Spleen (tissue), 11 donors: ENCODE data around the gene COL25A1. TPM values are rescaled to one million over a fixed set of nuclear protein-coding genes. Genes with fewer than 3 reads are reported as not detected.

Experiments
- DNase-seq: peaks from one replicate; pipeline ENCODE4 v3.0.0-alpha.2; 2020
- H3K27ac ChIP-seq, 8 donors: fragments of 200-600 bp; sonication (generic) in 7 of 8; 1 replicate in 4 of 8; 2 replicates in 4 of 8; pipeline versions ENCODE4 v1.5.0 to v1.8.0; 2016 to 2021; ENCODE audit warnings: inconsistent platforms in 4 of 8, mild to moderate bottlenecking in 4 of 8, moderate library complexity in 1 of 8
- H3K27me3 ChIP-seq, 7 donors: fragments of 200-600 bp; sonication (generic) in 6 of 7; replicated peaks in 1 of 7; 1 replicate in 4 of 7; 2 replicates in 3 of 7; pipeline versions ENCODE4 v1.5.0 to v1.8.0; 2016 to 2021; ENCODE audit warnings: inconsistent platforms in 3 of 7, mild to moderate bottlenecking in 1 of 7
- H3K36me3 ChIP-seq, 6 donors: fragments of 200-600 bp; sonication (generic) in 5 of 6; 1 replicate in 4 of 6; 2 replicates in 2 of 6; pipeline versions ENCODE4 v1.5.0 to v1.8.0; 2016 to 2021; ENCODE audit warnings: inconsistent platforms in 2 of 6
- H3K4me1 ChIP-seq, 6 donors: fragments of 200-600 bp; sonication (generic) in 5 of 6; 1 replicate in 3 of 6; 2 replicates in 3 of 6; pipeline versions ENCODE4 v1.5.0 to v1.8.0; 2016 to 2021; ENCODE audit warnings: inconsistent platforms in 3 of 6
- H3K4me3 ChIP-seq, 8 donors: fragments of 200-600 bp; sonication (generic) in 7 of 8; 1 replicate in 4 of 8; 2 replicates in 4 of 8; pipeline versions ENCODE4 v1.5.0 to v1.8.0; 2016 to 2021; ENCODE audit warnings: inconsistent platforms in 4 of 8, mild to moderate bottlenecking in 4 of 8, moderate library complexity in 2 of 8
- H3K9me3 ChIP-seq, 8 donors: fragments of 200-600 bp; sonication (generic) in 7 of 8; 1 replicate in 4 of 8; 2 replicates in 4 of 8; pipeline versions ENCODE4 v1.5.0 to v1.8.0; 2016 to 2021; ENCODE audit warnings: inconsistent platforms in 4 of 8
- CTCF ChIP-seq, 11 experiments: fragments of 200-600 bp in 7 of 11; fragments of 450-650 bp in 4 of 11; sonication (generic) in 4 of 11; IDR thresholded peaks in 8 of 11; conservative IDR thresholded peaks in 3 of 11; 1 replicate in 7 of 11; 2 replicates in 4 of 11; pipeline versions ENCODE4 v1.4.0 to v1.8.0; 2016 to 2021; ENCODE audit warnings: antibody characterized with exemption in 11 of 11, inconsistent platforms in 4 of 11, mild to moderate bottlenecking in 1 of 11
- POLR2A ChIP-seq, 3 donors: fragments of 450-650 bp; IDR thresholded peaks; one replicate each; pipeline ENCODE4 v1.5.1; 2017; ENCODE audit warnings: antibody characterized with exemption in 3 of 3, mild to moderate bottlenecking in 1 of 3
- POLR2AphosphoS5 ChIP-seq, 3 donors: sonication (generic); formaldehyde crosslinking; IDR thresholded peaks; one replicate each; pipeline ENCODE4 v1.5.1; 2017; ENCODE audit warnings: antibody characterized with exemption in 3 of 3
- WGBS, 5 donors: extraction: QIAGEN DNeasy Blood & Tissue Kit in 3 of 5; methylation state at CpG; one replicate each; pipeline versions ENCODE4 v1.1.5 to v1.1.7; 2013 to 2018; 5-methylcytosine and 5-hydroxymethylcytosine counted together
- intact Hi-C: fragments of 100-400 bp; cut with DNase I; formaldehyde crosslinking; loops from one replicate; pipeline ENCODE4 v1.15.0; 2023; ENCODE audit warnings: low total_unique reads
- polyA plus RNA-seq, 3 donors: library from polyadenylated mRNA; stranded (reverse); fragments of 200-250 nt; gene quantifications; one replicate each; pipeline ENCODE4 v1.2.1, GENCODE V29; 2013
- total RNA-seq, 7 donors: library from RNA; depleted of rRNA in 3 of 7; stranded (reverse); fragments of >200 nt in 3 of 7; fragmentation: NEBNext Ultra II Directional in 4 of 7; extraction: Animal tissue kit (Norgen Biotek cat#: 25700) in 4 of 7; gene quantifications; one replicate each; pipeline versions ENCODE4 v1.1.0 to v1.2.1, GENCODE V29; 2016 to 2021
- donor health status: healthy with polysubstance abuse.
- donor health status: DM: no; HTN: no; CAD: no; lungs with moderate emphysema.
- donor health status: DM: no; HTN: no; CAD: no.
- donor health status: Bipolar disorder and iron deficiency.
- donor health status: healthy.
- donor health status: DM: no; HTN: no; CAD: no.
- donor health status: DM: yes; HTN: yes; CAD: no.

COL25A1 gene
- total and polyA plus RNA-seq, 10 donors = 0.06 to 1.9 (median 0.57) TPM; not detected in 1

GRCh38 chr4:108980455-108981239 is 321.8 kb downstream of the COL25A1 start:
- Histone ChIP-seq H3K27me3 (no peaks in the 10 kb centered on the region), H3K9me3 (peaks cover 0 to 6% (median 0%) of the 10 kb centered on the region in 8 donors), H3K27ac (no peak overlapping the region), H3K4me3 (no peak overlapping the region), H3K36me3 (no peaks in the 10 kb centered on the region), H3K4me1 (no peaks in the 10 kb centered on the region)
- no peak for DNase-seq
- intact Hi-C loops = no loop called here
- 75 to 86% (median 82%) methylated on average over 10 of the region's 10 CpGs for WGBS, 5 donors
- TF ChIP-seq POLR2AphosphoS5 (IDR thresholded peaks at IDR 0.05) (no peak), CTCF (IDR thresholded peaks at IDR 0.05 in 8 of 11, conservative IDR thresholded peaks at IDR 0.05 in 3 of 11) (no peak), POLR2A (IDR thresholded peaks at IDR 0.05) (no peak)

GRCh38 chr4:108979759-108980158 is 322.7 kb downstream of the COL25A1 start:
- no peak for TF ChIP-seq CTCF (IDR thresholded peaks at IDR 0.05 in 8 of 11, conservative IDR thresholded peaks at IDR 0.05 in 3 of 11)
- TF ChIP-seq POLR2AphosphoS5 (IDR thresholded peaks at IDR 0.05) = no peak
- TF ChIP-seq POLR2A (IDR thresholded peaks at IDR 0.05) = no peak
- no peak overlapping the region for H3K27ac ChIP-seq
- 56 to 72% (median 63%) methylated on average over 6 of the region's 6 CpGs for WGBS, 5 donors
- H3K4me1 ChIP-seq = no peaks in the 10 kb centered on the region
- DNase-seq = no peak
- H3K9me3 ChIP-seq = peaks cover 0 to 6% (median 0%) of the 10 kb centered on the region in 8 donors
- no peaks in the 10 kb centered on the region for H3K27me3 ChIP-seq
- intact Hi-C loops = no loop called here
- no peaks in the 10 kb centered on the region for H3K36me3 ChIP-seq
- no peak overlapping the region for H3K4me3 ChIP-seq

DNA sequence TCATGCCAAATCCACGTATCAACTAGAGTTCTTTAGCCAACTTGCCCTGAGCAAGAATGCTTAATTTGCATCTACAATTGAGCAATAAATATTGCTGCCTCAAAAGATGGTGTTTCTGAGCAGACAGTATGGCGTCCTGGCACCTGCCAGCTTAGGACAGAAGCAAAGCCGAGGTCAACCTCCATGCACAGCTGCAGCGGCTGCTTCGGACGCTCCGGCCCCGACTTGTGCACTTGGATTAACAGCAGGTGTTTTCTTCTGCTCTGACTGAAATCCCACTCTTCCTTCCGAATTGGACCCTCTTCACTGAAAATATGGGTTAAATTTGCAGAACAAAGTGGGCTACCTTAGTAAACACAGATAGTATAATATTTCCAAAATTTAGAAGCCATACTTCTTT is 324.4 kb downstream of the COL25A1 start:
- DNase-seq = no peak
- intact Hi-C loops = no loop called here
- Histone ChIP-seq H3K27ac (no peak overlapping the region), H3K4me3 (no peak overlapping the region), H3K27me3 (no peaks in the 10 kb centered on the region), H3K36me3 (no peaks in the 10 kb centered on the region), H3K9me3 (no peaks in the 10 kb centered on the region), H3K4me1 (no peaks in the 10 kb centered on the region)
- TF ChIP-seq POLR2AphosphoS5 (IDR thresholded peaks at IDR 0.05) (no peak), CTCF (IDR thresholded peaks at IDR 0.05 in 8 of 11, conservative IDR thresholded peaks at IDR 0.05 in 3 of 11) (no peak), POLR2A (IDR thresholded peaks at IDR 0.05) (no peak)
- 86 to 95% (median 92%) methylated on average over 9 of the region's 9 CpGs for WGBS, 5 donors

- intact Hi-C loops = no loop called here
Observed at GRCh38 chr4:108972613-108973283, 329.7 kb downstream of the COL25A1 start.

More at GRCh38 chr4:108972613-108973283, 329.7 kb downstream of the COL25A1 start:
- H3K4me1 ChIP-seq = no peaks in the 10 kb centered on the region
- no peaks in the 10 kb centered on the region for H3K9me3 ChIP-seq
- TF ChIP-seq CTCF (IDR thresholded peaks at IDR 0.05 in 8 of 11, conservative IDR thresholded peaks at IDR 0.05 in 3 of 11) = no peak
- TF ChIP-seq POLR2A (IDR thresholded peaks at IDR 0.05) = no peak
- no peak for TF ChIP-seq POLR2AphosphoS5 (IDR thresholded peaks at IDR 0.05)
- H3K27ac ChIP-seq = no peak overlapping the region
- no peaks in the 10 kb centered on the region for H3K27me3 ChIP-seq
- H3K36me3 ChIP-seq = no peaks in the 10 kb centered on the region
- no peak for DNase-seq
- H3K4me3 ChIP-seq = no peak overlapping the region
- WGBS, 5 donors = 39 to 53% (median 46%) methylated on average over 5 of the region's 5 CpGs
